HG03097 (cell line): ENCODE measurements around the gene FOXP1.

ENCODE experiments used
- ATAC-seq: cut with Tn5 transposase; IDR thresholded peaks from one replicate; pipeline ENCODE4 v1.9.1; 2021; ENCODE audit not compliant: unreplicated experiment, low FRiP score

FOXP1 gene

GRCh38 chr3:71589132-71589531, 5.6 kb upstream of the FOXP1 start:
- ATAC-seq: no peak

- no peak for ATAC-seq
Measured at GRCh38 chr3:71587958-71588357, 4.4 kb upstream of the FOXP1 start.

- no peak for ATAC-seq
Measured at GRCh38 chr3:71586810-71587242, 3.3 kb upstream of the FOXP1 start.

GRCh38 chr3:71585887-71586809, 2.6 kb upstream of the FOXP1 start:
- ATAC-seq: no peak

GRCh38 chr3:71585131-71585530, 1.6 kb upstream of the FOXP1 start:
- no peak for ATAC-seq

GRCh38 chr3:71584394-71585011, 975 bp upstream of the FOXP1 start:
- no peak for ATAC-seq

GRCh38 chr3:71582612-71583565, 639 bp downstream of the FOXP1 start:
- no peak for ATAC-seq

GRCh38 chr3:71582036-71582611, 1.4 kb downstream of the FOXP1 start:
- no peak for ATAC-seq

- ATAC-seq: no peak
Measured at GRCh38 chr3:71581457-71582035, 2.0 kb downstream of the FOXP1 start.

GRCh38 chr3:71580636-71581456, 2.7 kb downstream of the FOXP1 start:
- ATAC-seq: no peak

GRCh38 chr3:71579935-71580406, 3.6 kb downstream of the FOXP1 start:
- no peak for ATAC-seq

GRCh38 chr3:71579326-71579934, 4.1 kb downstream of the FOXP1 start:
- no peak for ATAC-seq

GRCh38 chr3:71578054-71578751, 5.3 kb downstream of the FOXP1 start:
- no peak for ATAC-seq

- ATAC-seq: no peak
Measured at GRCh38 chr3:71577011-71577410, 6.5 kb downstream of the FOXP1 start.

- ATAC-seq: no peak
Measured at GRCh38 chr3:71575433-71575832, 8.1 kb downstream of the FOXP1 start.

GRCh38 chr3:71573181-71573580, 10.3 kb downstream of the FOXP1 start:
- no peak for ATAC-seq

- ATAC-seq: no peak
Measured at GRCh38 chr3:71570546-71570945, 13.0 kb downstream of the FOXP1 start.

GRCh38 chr3:71568207-71568606, 15.3 kb downstream of the FOXP1 start:
- no peak for ATAC-seq
